Smooth muscle cell (in vitro differentiated cells): ENCODE data around the gene SPECC1. TPM values are rescaled to one million over a fixed set of nuclear protein-coding genes. Genes with fewer than 3 reads are reported as not detected.
"Not testable (repeated sequence)": the region's sequence is repeated elsewhere in the genome, so short reads cannot be mapped to it uniquely, and the experiment has no call there.

Source experiments
- DNase-seq: peaks from one replicate; lab custom pipeline; 2025; ENCODE audit not compliant: unreplicated experiment; lab: John Stamatoyannopoulos, UW
- H2AFZ ChIP-seq: fragments of 200-600 bp; sonication (generic); 2 replicates; pipeline ENCODE4 v1.6.0; 2016; ENCODE audit warnings: antibody characterized with exemption, low read depth, mild to moderate bottlenecking
- H3F3A ChIP-seq: fragments of 200-600 bp; sonication (generic); 2 replicates; pipeline ENCODE4 v1.6.0; 2017; ENCODE audit warnings: antibody characterized with exemption, low read depth
- H3K27ac ChIP-seq: fragments of 200-600 bp; sonication (generic); 2 replicates; pipeline ENCODE4 v1.5.1; 2016; ENCODE audit warnings: low read depth, mild to moderate bottlenecking
- H3K27me3 ChIP-seq: fragments of 200-600 bp; sonication (generic); 2 replicates; pipeline ENCODE4 v1.6.1; 2016; ENCODE audit warnings: low read depth, mild to moderate bottlenecking
- H3K36me3 ChIP-seq: fragments of 200-600 bp; sonication (generic); 2 replicates; pipeline ENCODE4 v1.5.1; 2016; ENCODE audit warnings: low read depth
- H3K4me1 ChIP-seq: fragments of 200-600 bp; sonication (generic); 2 replicates; pipeline ENCODE4 v1.5.1; 2016; ENCODE audit warnings: low read depth
- H3K4me2 ChIP-seq: fragments of 200-600 bp; sonication (generic); 2 replicates; pipeline ENCODE4 v1.6.0; 2016; ENCODE audit warnings: mild to moderate bottlenecking
- H3K4me3 ChIP-seq: fragments of 200-600 bp; sonication (generic); 2 replicates; pipeline ENCODE4 v1.5.1; 2016; ENCODE audit warnings: mild to moderate bottlenecking
- H3K79me2 ChIP-seq: fragments of 200-600 bp; sonication (generic); 2 replicates; pipeline ENCODE4 v1.6.0; 2016; ENCODE audit warnings: low read depth, mild to moderate bottlenecking
- H3K9ac ChIP-seq: fragments of 200-600 bp; sonication (generic); 2 replicates; pipeline ENCODE4 v1.6.0; 2016; ENCODE audit warnings: low read depth
- H3K9me3 ChIP-seq: fragments of 200-600 bp; sonication (generic); replicated peaks from 2 replicates; pipeline ENCODE4 v1.5.1; 2016; ENCODE audit warnings: low read depth
- H4K20me1 ChIP-seq: fragments of 200-600 bp; sonication (generic); 2 replicates; pipeline ENCODE4 v1.6.0; 2016; ENCODE audit warnings: low read depth
- CTCF ChIP-seq: fragments of 200-600 bp; sonication (generic); IDR thresholded peaks from 2 replicates; pipeline ENCODE4 v1.5.1; 2017; ENCODE audit warnings: borderline replicate concordance, mild to moderate bottlenecking, antibody characterized with exemption; ENCODE audit not compliant: insufficient read depth, poor library complexity, severe bottlenecking
- WGBS: methylation state at CpG from one replicate; pipeline ENCODE4 v1.1.7; 2016; ENCODE audit warnings: low lambda C conversion rate; 5-methylcytosine and 5-hydroxymethylcytosine counted together
- polyA plus RNA-seq: library from polyadenylated mRNA; unstranded; fragments of >200 nt; fragmentation: Nextera tagmentation; extraction: Ambion mirVana; gene quantifications from 2 replicates; pipeline ENCODE4 v1.2.1, GENCODE V29; 2016
- total RNA-seq: library from RNA; depleted of rRNA; stranded (reverse); fragments of >200 nt; gene quantifications from 2 replicates; pipeline ENCODE4 v1.2.3, GENCODE V29; 2014

Gene SPECC1
- total and polyA plus RNA-seq, 2 experiments from 2014 or later, result 20.0 to 72.0 TPM

GRCh38 chr17:20236578-20237227, 227.5 kb downstream of the SPECC1 start:
- 67% methylated on average over 5 of the region's 5 CpGs for WGBS
- Histone ChIP-seq H2AFZ (no peak overlapping the region), H3K4me2 (no peak overlapping the region), H3K79me2 (no peaks in the 10 kb centered on the region), H3F3A (no peaks in the 10 kb centered on the region), H3K4me1 (no peaks in the 10 kb centered on the region), H3K27me3 (no peaks in the 10 kb centered on the region), H4K20me1 (no peaks in the 10 kb centered on the region), H3K27ac (no peak overlapping the region), H3K4me3 (no peak overlapping the region), H3K36me3 (no peaks in the 10 kb centered on the region), H3K9ac (no peak overlapping the region), H3K9me3 (no peaks in the 10 kb centered on the region)
- DNase-seq, result no peak
- TF ChIP-seq CTCF, result no peak

- not testable (repeated sequence) for H3K36me3 ChIP-seq, H3K4me2 ChIP-seq, H3K9ac ChIP-seq, DNase-seq, H3K79me2 ChIP-seq, H3K4me1 ChIP-seq, H3K27me3 ChIP-seq, H3K4me3 ChIP-seq, H3K27ac ChIP-seq, H2AFZ ChIP-seq, H3F3A ChIP-seq, H3K9me3 ChIP-seq, H4K20me1 ChIP-seq
- WGBS, result 91% methylated on average over 3 of the region's 3 CpGs
Measured at GRCh38 chr17:20239776-20240175, 230.6 kb downstream of the SPECC1 start.

GRCh38 chr17:20241855-20242254, 232.7 kb downstream of the SPECC1 start:
- Histone ChIP-seq H3K9me3 (no peaks in the 10 kb centered on the region), H2AFZ (no peak overlapping the region), H3F3A (no peaks in the 10 kb centered on the region), H3K4me3 (no peak overlapping the region), H3K36me3 (no peaks in the 10 kb centered on the region), H3K79me2 (no peaks in the 10 kb centered on the region), H4K20me1 (no peaks in the 10 kb centered on the region), H3K9ac (no peak overlapping the region), H3K27me3 (no peaks in the 10 kb centered on the region), H3K4me1 (no peaks in the 10 kb centered on the region), H3K4me2 (no peak overlapping the region), H3K27ac (no peak overlapping the region)
- no peak for TF ChIP-seq CTCF
- WGBS, result 94% methylated on average over 4 of the region's 4 CpGs
- DNase-seq, result no peak

GRCh38 chr17:20242271-20242670, 233.1 kb downstream of the SPECC1 start:
- H2AFZ ChIP-seq, result no peak overlapping the region
- H4K20me1 ChIP-seq, result no peaks in the 10 kb centered on the region

More at GRCh38 chr17:20242271-20242670, 233.1 kb downstream of the SPECC1 start:
- peaks cover 3% of the 10 kb centered on the region for H3K36me3 ChIP-seq
- DNase-seq, result no peak
- no peak overlapping the region for H3K4me2 ChIP-seq
- no peak for TF ChIP-seq CTCF
- no peaks in the 10 kb centered on the region for H3F3A ChIP-seq
- no peaks in the 10 kb centered on the region for H3K9me3 ChIP-seq
- 91% methylated on average over 3 of the region's 3 CpGs for WGBS
- H3K9ac ChIP-seq, result no peak overlapping the region
- H3K27me3 ChIP-seq, result no peaks in the 10 kb centered on the region
- no peak overlapping the region for H3K27ac ChIP-seq
- H3K4me3 ChIP-seq, result no peak overlapping the region
- no peaks in the 10 kb centered on the region for H3K79me2 ChIP-seq
- no peaks in the 10 kb centered on the region for H3K4me1 ChIP-seq
